Measurements from ENCODE around the gene GRM8.

Gene GRM8

GRCh38 chr7:126442908-126443307 lies 809.8 kb downstream of the GRM8 start:
- DNase-seq (ENCODE audit: low read depth in 2 of 2) = no peak

DNA sequence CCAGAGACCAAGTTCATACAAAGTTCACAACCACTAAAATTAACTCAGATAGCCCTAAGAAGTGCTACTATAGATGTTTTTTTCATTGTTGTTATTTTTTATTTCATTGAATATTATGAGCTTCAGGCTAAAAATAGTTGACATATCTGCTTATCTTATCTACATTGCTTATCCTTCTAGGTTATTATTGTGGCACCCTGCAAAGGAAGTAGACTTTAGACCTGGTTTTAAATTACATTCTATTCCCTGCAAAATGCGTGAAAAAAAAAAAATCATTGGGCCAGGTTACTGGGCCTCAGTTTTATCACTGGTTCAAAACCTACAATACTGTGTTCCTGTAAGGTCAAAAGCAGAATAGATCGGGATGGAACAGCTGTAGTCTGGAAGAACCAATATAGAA lies 811.0 kb downstream of the GRM8 start:
- no peak for DNase-seq (ENCODE audit: low read depth in 2 of 2)

GRCh38 chr7:126440542-126440941 lies 812.2 kb downstream of the GRM8 start:
- no peak for DNase-seq (ENCODE audit: low read depth in 2 of 2)

DNA sequence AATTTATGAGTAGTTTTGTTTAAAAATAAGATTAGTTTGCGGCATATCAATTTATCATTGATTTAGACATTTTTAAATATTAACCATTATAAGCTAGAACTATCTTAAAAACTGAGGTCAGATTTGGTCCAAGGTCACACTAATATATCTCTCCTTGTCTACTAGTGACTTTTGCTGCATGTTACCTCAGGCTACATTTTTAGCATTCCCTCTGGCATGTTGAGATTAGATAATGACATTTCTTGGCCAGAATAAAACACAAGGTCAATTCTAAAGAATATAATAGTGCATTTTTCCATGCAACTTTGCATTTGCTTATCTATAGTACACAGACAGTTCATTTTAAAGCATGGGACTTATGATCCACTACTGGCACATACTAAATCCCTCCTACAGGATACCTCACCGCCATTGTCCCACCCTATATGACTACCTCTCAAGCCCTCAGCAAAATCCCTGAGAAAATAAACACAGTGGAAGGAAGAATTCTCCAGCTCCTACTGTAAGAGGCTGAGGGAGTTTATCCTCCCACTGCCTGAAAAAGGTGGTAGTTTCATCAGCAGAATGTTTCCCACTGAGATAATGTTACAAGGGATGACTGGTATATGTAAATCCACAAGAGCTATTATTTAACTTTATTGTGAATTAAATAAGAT lies 816.4 kb downstream of the GRM8 start:
- DNase-seq (ENCODE audit: low read depth in 2 of 2) = no peak

DNA sequence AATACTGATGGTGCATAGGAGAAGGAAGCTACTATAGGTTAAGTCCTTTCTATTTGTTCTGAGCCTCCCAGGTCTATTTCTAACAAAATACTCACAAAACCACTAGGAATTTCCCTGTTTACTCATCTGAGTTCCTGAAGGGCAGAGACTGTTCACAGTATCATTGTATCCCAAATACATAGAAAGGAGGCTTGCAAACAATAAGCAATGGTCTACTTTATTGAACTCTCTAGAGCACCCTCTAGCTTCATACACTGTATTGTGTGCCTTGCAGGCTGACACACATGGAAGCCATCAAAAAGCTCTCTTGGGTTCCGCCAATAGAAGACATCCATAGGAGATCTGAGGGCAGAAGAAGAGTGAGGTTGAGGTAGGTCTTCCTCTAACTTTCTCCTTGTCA lies 826.1 kb downstream of the GRM8 start:
- DNase-seq (ENCODE audit: low read depth in 2 of 2) = no peak

GRCh38 chr7:126424985-126425384 lies 827.8 kb downstream of the GRM8 start:
- DNase-seq (ENCODE audit: low read depth in 2 of 2) = no peak

- DNase-seq (ENCODE audit: low read depth in 2 of 2) = no peak
These were observed 833.7 kb downstream of the GRM8 start for GRCh38 chr7:126419047-126419446.

- DNase-seq (ENCODE audit: low read depth in 2 of 2) = no peak
These were observed 840.8 kb downstream of the GRM8 start for GRCh38 chr7:126411821-126412383.

GRCh38 chr7:126411032-126411820 lies 841.5 kb downstream of the GRM8 start:
- DNase-seq (ENCODE audit: low read depth in 2 of 2) = no peak

- DNase-seq (ENCODE audit: low read depth in 2 of 2) = no peak
These were observed 849.7 kb downstream of the GRM8 start for GRCh38 chr7:126403040-126403439.

DNA sequence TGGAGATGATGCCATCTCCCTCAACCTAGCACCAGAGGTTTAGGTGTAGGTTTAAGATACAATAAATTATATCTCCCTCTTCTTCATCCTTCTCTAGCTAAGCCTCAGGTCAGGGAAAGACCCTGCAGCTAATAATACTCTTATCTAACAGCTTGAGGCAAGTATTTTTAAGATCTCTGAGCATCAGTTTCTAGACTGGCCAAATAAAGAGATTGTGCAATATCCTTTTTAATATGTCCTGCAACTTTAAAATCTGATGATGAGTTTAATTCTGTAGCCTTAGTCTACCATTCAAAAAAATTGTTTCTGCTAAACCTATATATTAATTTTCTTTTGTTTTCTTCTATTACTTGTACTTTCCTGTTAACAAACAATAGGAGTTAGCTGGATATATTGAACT lies 850.8 kb downstream of the GRM8 start:
- DNase-seq (ENCODE audit: low read depth in 2 of 2) = no peak

- DNase-seq (ENCODE audit: low read depth in 2 of 2) = no peak
These were observed 853.8 kb downstream of the GRM8 start for GRCh38 chr7:126398851-126399529.

GRCh38 chr7:126398285-126398684 lies 854.5 kb downstream of the GRM8 start:
- no peak for DNase-seq (ENCODE audit: low read depth in 2 of 2)

DNA sequence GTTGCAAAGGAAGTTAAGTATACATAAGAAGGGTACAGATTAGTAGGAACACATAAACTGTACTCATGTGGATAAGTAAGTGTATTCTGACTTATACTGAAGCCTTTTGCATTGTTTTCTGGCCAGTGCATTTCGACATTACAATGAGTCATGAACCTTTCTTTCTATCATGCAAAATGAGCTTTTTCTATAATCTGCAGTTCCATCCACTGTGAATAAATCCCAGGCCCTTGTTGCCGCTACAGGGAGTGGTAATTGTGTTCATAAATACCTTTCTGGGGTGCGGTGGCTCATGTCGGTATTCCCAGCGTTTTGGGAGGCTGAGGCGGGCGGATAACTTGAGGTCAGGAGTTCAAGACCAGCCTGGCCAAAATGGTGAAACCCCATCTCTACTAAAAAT lies 858.3 kb downstream of the GRM8 start:
- no peak for DNase-seq (ENCODE audit: low read depth in 2 of 2)

Measured in stimulated activated CD8-positive, alpha-beta memory T cell treated with anti-CD3 and anti-CD28 coated beads, Interleukin-7, amount 100 ng/mL, for 1 hour (primary cell).